Mononuclear cell (primary cell): ENCODE results near the gene THEM4. TPM values are rescaled to one million over a fixed set of nuclear protein-coding genes. Genes with fewer than 3 reads are reported as not detected.
"Not testable (repeated sequence)": the region's sequence is repeated elsewhere in the genome, so short reads cannot be mapped to it uniquely, and the experiment has no call there.

Source experiments
- H3K27me3 ChIP-seq: 2 replicates; pipeline ENCODE4 v1.6.0; 2011; ENCODE audit warnings: low read length, control low read depth; ENCODE audit not compliant: insufficient read depth
- H3K4me1 ChIP-seq: 2 replicates; pipeline ENCODE4 v1.5.1; 2011; ENCODE audit warnings: mild to moderate bottlenecking, low read length, control low read depth; ENCODE audit not compliant: insufficient read depth
- H3K4me3 ChIP-seq: 2 replicates; pipeline ENCODE4 v1.5.1; 2011; ENCODE audit warnings: mild to moderate bottlenecking, low read length, moderate library complexity
- H3K9me3 ChIP-seq: 2 replicates; pipeline ENCODE4 v1.5.1; 2011; ENCODE audit warnings: low read depth, mild to moderate bottlenecking, control low read depth, low read length
- total RNA-seq: library from RNA; depleted of rRNA; stranded (reverse); fragments of >200 nt; gene quantifications from one replicate; pipeline ENCODE4 v1.2.3, GENCODE V29; 2012

Gene THEM4
- total RNA-seq, 1 donor, result 16.0 TPM

- H3K9me3 ChIP-seq, result no peaks in the 10 kb centered on the region
- H3K4me1 ChIP-seq, result no peaks in the 10 kb centered on the region
- no peak overlapping the region for H3K4me3 ChIP-seq
- H3K27me3 ChIP-seq, result no peaks in the 10 kb centered on the region
Measured at GRCh38 chr1:151888972-151889570, 20.2 kb downstream of the THEM4 start.

GRCh38 chr1:151887028-151887427 lies 22.3 kb downstream of the THEM4 start:
- Histone ChIP-seq H3K4me3 (no peak overlapping the region), H3K9me3 (no peaks in the 10 kb centered on the region), H3K4me1 (no peaks in the 10 kb centered on the region), H3K27me3 (no peaks in the 10 kb centered on the region)

- Histone ChIP-seq H3K27me3 (no peaks in the 10 kb centered on the region), H3K4me1 (no peaks in the 10 kb centered on the region), H3K4me3 (no peak overlapping the region), H3K9me3 (no peaks in the 10 kb centered on the region)
Measured at GRCh38 chr1:151885479-151885878, 23.8 kb downstream of the THEM4 start.

GRCh38 chr1:151884879-151885278 lies 24.4 kb downstream of the THEM4 start:
- not testable (repeated sequence) for H3K4me1 ChIP-seq, H3K27me3 ChIP-seq, H3K4me3 ChIP-seq, H3K9me3 ChIP-seq

- H3K9me3 ChIP-seq, H3K27me3 ChIP-seq, H3K4me1 ChIP-seq, H3K4me3 ChIP-seq: not testable (repeated sequence)
Measured at GRCh38 chr1:151884445-151884844, 24.9 kb downstream of the THEM4 start.

GRCh38 chr1:151883898-151884297 lies 25.4 kb downstream of the THEM4 start:
- H3K4me3 ChIP-seq, H3K27me3 ChIP-seq, H3K9me3 ChIP-seq, H3K4me1 ChIP-seq: not testable (repeated sequence)

- H3K4me3 ChIP-seq, H3K9me3 ChIP-seq, H3K4me1 ChIP-seq, H3K27me3 ChIP-seq: not testable (repeated sequence)
Measured at GRCh38 chr1:151882918-151883317, 26.4 kb downstream of the THEM4 start.

GRCh38 chr1:151882466-151882865 lies 26.8 kb downstream of the THEM4 start:
- Histone ChIP-seq H3K9me3 (no peaks in the 10 kb centered on the region), H3K4me1 (no peaks in the 10 kb centered on the region), H3K27me3 (no peaks in the 10 kb centered on the region), H3K4me3 (no peak overlapping the region)

- no peaks in the 10 kb centered on the region for H3K9me3 ChIP-seq
- H3K27me3 ChIP-seq, result no peaks in the 10 kb centered on the region
- no peaks in the 10 kb centered on the region for H3K4me1 ChIP-seq
- H3K4me3 ChIP-seq, result no peak overlapping the region
Measured at GRCh38 chr1:151881479-151881878, 27.8 kb downstream of the THEM4 start.

GRCh38 chr1:151875419-151876097 lies 33.8 kb downstream of the THEM4 start:
- H3K9me3 ChIP-seq, result no peaks in the 10 kb centered on the region
- H3K27me3 ChIP-seq, result no peaks in the 10 kb centered on the region
- H3K4me1 ChIP-seq, result no peaks in the 10 kb centered on the region
- H3K4me3 ChIP-seq, result no peak overlapping the region

- not testable (repeated sequence) for H3K27me3 ChIP-seq, H3K4me3 ChIP-seq, H3K4me1 ChIP-seq, H3K9me3 ChIP-seq
Measured at GRCh38 chr1:151872776-151873175, 36.5 kb downstream of the THEM4 start.

- Histone ChIP-seq H3K27me3 (no peaks in the 10 kb centered on the region), H3K9me3 (no peaks in the 10 kb centered on the region), H3K4me3 (no peak overlapping the region)
Measured at GRCh38 chr1:151871284-151872030, 37.9 kb downstream of the THEM4 start.

GRCh38 chr1:151868486-151868885 lies 40.8 kb downstream of the THEM4 start:
- no peak overlapping the region for H3K4me3 ChIP-seq
- no peaks in the 10 kb centered on the region for H3K9me3 ChIP-seq
- H3K27me3 ChIP-seq, result no peaks in the 10 kb centered on the region
- peaks cover 9% of the 10 kb centered on the region for H3K4me1 ChIP-seq

More at GRCh38 chr1:151871284-151872030, 37.9 kb downstream of the THEM4 start:
- peaks cover 9% of the 10 kb centered on the region for H3K4me1 ChIP-seq

GRCh38 chr1:151867765-151868411 lies 41.4 kb downstream of the THEM4 start:
- Histone ChIP-seq H3K4me1 (peaks cover 9% of the 10 kb centered on the region), H3K4me3 (no peak overlapping the region), H3K27me3 (no peaks in the 10 kb centered on the region), H3K9me3 (no peaks in the 10 kb centered on the region)

GRCh38 chr1:151867321-151867720 lies 42.0 kb downstream of the THEM4 start:
- H3K27me3 ChIP-seq, result no peaks in the 10 kb centered on the region
- peaks cover 9% of the 10 kb centered on the region for H3K4me1 ChIP-seq
- H3K4me3 ChIP-seq, result no peak overlapping the region
- H3K9me3 ChIP-seq, result no peaks in the 10 kb centered on the region
